Thymus (tissue), 11 donors: ENCODE results near the gene GPHN. TPM values are rescaled to one million over a fixed set of nuclear protein-coding genes. Genes with fewer than 3 reads are reported as not detected.
A peak's percentile ranks its signal among the peaks of the same experiment; 100 is the strongest.

Experiments used
- DNase-seq, 9 donors: peaks; one replicate each; pipeline ENCODE4 v3.0.0-alpha.2; 2013; ENCODE audit warnings: low spot score in 9 of 9, low read depth in 6 of 9, missing footprints in 1 of 9
- H3K27ac ChIP-seq, 2 donors: one replicate each; pipeline ENCODE4 v1.5.1; 2013; ENCODE audit warnings: control low read depth in 1 of 2, low read depth in 1 of 2, low read length in 1 of 2, mild to moderate bottlenecking in 1 of 2, moderate library complexity in 1 of 2
- H3K27me3 ChIP-seq, 2 donors: one replicate each; pipeline ENCODE4 v1.5.1; 2013; ENCODE audit warnings: low read length in 1 of 2; ENCODE audit not compliant: control insufficient read depth in 2 of 2, insufficient read depth in 1 of 2
- H3K36me3 ChIP-seq, 2 donors: one replicate each; pipeline ENCODE4 v1.5.1; 2013; ENCODE audit warnings: low read length in 1 of 2, mild to moderate bottlenecking in 1 of 2, moderate library complexity in 1 of 2; ENCODE audit not compliant: control insufficient read depth in 2 of 2, insufficient read depth in 2 of 2
- H3K4me1 ChIP-seq, 2 donors: one replicate each; pipeline ENCODE4 v1.5.1; 2013; ENCODE audit warnings: low read length in 2 of 2; ENCODE audit not compliant: control insufficient read depth in 2 of 2, insufficient read depth in 2 of 2
- H3K4me3 ChIP-seq, 2 donors: one replicate each; pipeline ENCODE4 v1.5.1; 2013; ENCODE audit warnings: low read length in 2 of 2, control low read depth in 1 of 2, mild to moderate bottlenecking in 1 of 2
- H3K9me3 ChIP-seq, 2 donors: one replicate each; pipeline ENCODE4 v1.5.1; 2013; ENCODE audit warnings: low read length in 1 of 2, mild to moderate bottlenecking in 1 of 2; ENCODE audit not compliant: control insufficient read depth in 2 of 2, insufficient read depth in 1 of 2
- WGBS: extraction: QIAGEN DNeasy Blood & Tissue Kit; methylation state at CpG from one replicate; pipeline ENCODE4 v1.1.7; 2013; 5-methylcytosine and 5-hydroxymethylcytosine counted together
- polyA plus RNA-seq: library from polyadenylated mRNA; stranded (reverse); fragments of 200-250 nt; gene quantifications from one replicate; pipeline ENCODE4 v1.2.3, GENCODE V29; 2013
- total RNA-seq: library from RNA; stranded (reverse); fragments of 120-200 nt; gene quantifications from one replicate; pipeline ENCODE4 v1.2.4, GENCODE V29; 2013
- donor health status: healthy.

Gene GPHN
- total and polyA plus RNA-seq, 2 donors = 11.6 to 28.4 TPM

DNA sequence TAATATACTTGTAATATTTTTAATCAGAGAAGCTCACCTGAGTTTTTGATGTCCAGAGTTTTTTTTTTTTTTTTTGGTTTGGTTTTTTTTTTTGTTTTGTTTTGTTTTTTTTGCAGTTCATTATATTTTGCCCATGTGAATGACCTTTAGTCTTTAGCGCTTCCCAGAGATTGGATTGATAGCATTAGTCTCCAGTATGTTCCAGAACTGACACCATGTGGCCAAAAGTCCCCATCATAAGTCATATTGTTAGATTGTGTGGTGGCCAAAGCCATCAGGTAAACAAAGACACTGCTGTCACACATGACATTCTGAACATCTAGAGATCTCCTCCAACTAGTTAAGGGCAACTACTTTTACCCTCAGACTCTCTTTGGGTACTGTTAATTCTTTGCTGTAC lies 408.5 kb downstream of the GPHN start:
- 100% methylated on average over 1 of the region's 1 CpG for WGBS
- no peaks in the 10 kb centered on the region for H3K36me3 ChIP-seq
- no peaks in the 10 kb centered on the region for H3K9me3 ChIP-seq
- H3K27ac ChIP-seq = no peak overlapping the region
- no peak overlapping the region for H3K4me3 ChIP-seq
- DNase-seq = no peak
- no peaks in the 10 kb centered on the region for H3K4me1 ChIP-seq
- no peaks in the 10 kb centered on the region for H3K27me3 ChIP-seq

DNA sequence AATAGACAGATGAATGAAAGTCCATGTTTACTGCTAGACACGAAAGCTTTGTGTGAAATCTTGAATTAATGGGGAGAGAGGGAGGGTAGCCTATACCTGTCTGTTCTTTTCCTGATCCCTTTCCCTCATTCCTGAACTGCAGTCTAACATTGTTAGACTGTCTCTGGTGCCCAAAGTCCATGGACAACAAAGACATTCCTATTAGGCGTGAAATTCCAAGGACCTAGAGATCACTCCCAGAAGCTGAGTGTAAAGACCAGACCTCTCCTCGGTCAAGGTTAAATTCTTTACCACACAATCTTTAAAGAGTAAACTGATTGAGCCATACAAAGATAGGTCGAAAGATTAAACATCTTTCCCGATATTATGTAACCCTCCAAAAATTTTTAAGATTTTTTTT lies 410.6 kb downstream of the GPHN start:
- H3K9me3 ChIP-seq = no peaks in the 10 kb centered on the region
- no peaks in the 10 kb centered on the region for H3K36me3 ChIP-seq
- H3K4me3 ChIP-seq = no peak overlapping the region
- DNase-seq = no peak
- H3K27me3 ChIP-seq = no peaks in the 10 kb centered on the region
- H3K27ac ChIP-seq = no peak overlapping the region
- WGBS = 97% methylated on average over 5 of the region's 5 CpGs
- H3K4me1 ChIP-seq = no peaks in the 10 kb centered on the region

GRCh38 chr14:66920196-66920595 lies 412.2 kb downstream of the GPHN start:
- DNase-seq = no peak
- 100% methylated on average over 1 of the region's 1 CpG for WGBS
- no peaks in the 10 kb centered on the region for H3K36me3 ChIP-seq
- H3K4me1 ChIP-seq = no peaks in the 10 kb centered on the region
- H3K9me3 ChIP-seq = no peaks in the 10 kb centered on the region
- H3K27me3 ChIP-seq = no peaks in the 10 kb centered on the region
- no peak overlapping the region for H3K4me3 ChIP-seq
- H3K27ac ChIP-seq = no peak overlapping the region

- H3K36me3 ChIP-seq = no peaks in the 10 kb centered on the region
Observed at GRCh38 chr14:66923251-66923650, 415.3 kb downstream of the GPHN start.

DNA sequence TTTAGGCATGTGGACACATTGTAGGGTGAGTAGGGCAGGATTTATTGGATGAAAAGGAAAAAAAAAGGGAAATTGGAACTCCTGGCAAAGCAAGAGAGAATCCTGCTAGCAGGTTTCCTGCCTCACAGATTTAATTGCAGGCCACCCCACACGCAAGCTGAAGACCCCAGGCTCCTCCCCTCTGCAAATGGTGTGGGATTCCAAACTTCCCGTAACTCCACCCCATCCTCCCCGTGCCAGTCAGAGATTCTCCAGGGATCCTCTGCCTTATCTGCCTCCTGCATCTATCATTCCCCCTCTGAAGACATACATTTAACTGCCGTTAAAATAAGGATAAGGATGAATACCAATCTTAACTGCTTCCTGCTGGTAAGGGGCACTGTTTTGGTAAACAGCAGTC lies 431.5 kb downstream of the GPHN start:
- WGBS = 92% methylated on average over 4 of the region's 4 CpGs
- no peaks in the 10 kb centered on the region for H3K9me3 ChIP-seq

More at GRCh38 chr14:66923251-66923650, 415.3 kb downstream of the GPHN start:
- Histone ChIP-seq H3K27ac (no peak overlapping the region), H3K4me3 (no peak overlapping the region), H3K9me3 (no peaks in the 10 kb centered on the region), H3K27me3 (no peaks in the 10 kb centered on the region), H3K4me1 (no peaks in the 10 kb centered on the region)
- DNase-seq = no peak
- WGBS = 97% methylated on average over 1 of the region's 1 CpG

GRCh38 chr14:66944872-66945271 lies 436.9 kb downstream of the GPHN start:
- 99% methylated on average over 5 of the region's 5 CpGs for WGBS
- peak in 4 of 9 donors; percentile 0 to 52 (median 4) for DNase-seq
- Histone ChIP-seq H3K9me3 (peaks cover 4 to 17% of the 10 kb centered on the region in 2 donors), H3K36me3 (no peaks in the 10 kb centered on the region), H3K27ac (no peak overlapping the region), H3K4me3 (no peak overlapping the region), H3K27me3 (no peaks in the 10 kb centered on the region), H3K4me1 (no peaks in the 10 kb centered on the region)

More for the DNA sequence above, 431.5 kb downstream of the GPHN start:
- H3K27me3 ChIP-seq = no peaks in the 10 kb centered on the region
- no peaks in the 10 kb centered on the region for H3K36me3 ChIP-seq
- no peak overlapping the region for H3K27ac ChIP-seq
- no peaks in the 10 kb centered on the region for H3K4me1 ChIP-seq
- H3K4me3 ChIP-seq = no peak overlapping the region
- no peak for DNase-seq

DNA sequence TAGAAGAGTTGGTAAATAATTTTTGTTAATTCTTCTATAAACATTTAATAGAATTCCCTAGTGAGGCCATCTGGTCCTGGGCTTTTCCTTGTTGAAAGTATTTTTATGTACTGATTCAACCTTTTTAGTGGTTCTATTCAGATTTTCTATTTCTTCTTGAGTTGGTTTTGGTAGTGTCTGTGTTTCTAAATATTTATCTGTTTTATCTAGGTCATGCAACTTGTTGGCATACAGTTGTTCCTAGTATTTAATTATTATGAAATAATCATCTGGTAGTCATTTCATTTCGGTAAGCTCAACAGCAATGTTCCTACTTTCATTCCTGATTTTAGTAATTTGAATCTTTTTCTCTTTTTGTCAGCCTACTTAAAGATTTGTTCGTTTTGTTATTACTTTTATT lies 447.2 kb downstream of the GPHN start:
- Histone ChIP-seq H3K27me3 (no peaks in the 10 kb centered on the region), H3K4me3 (no peak overlapping the region), H3K36me3 (no peaks in the 10 kb centered on the region), H3K27ac (no peak overlapping the region), H3K9me3 (peaks cover 0 to 3% of the 10 kb centered on the region in 2 donors), H3K4me1 (no peaks in the 10 kb centered on the region)
- WGBS = 94% methylated on average over 2 of the region's 2 CpGs
- DNase-seq = no peak

- no peak for DNase-seq
- WGBS = 79% methylated on average over 3 of the region's 3 CpGs
- Histone ChIP-seq H3K27ac (no peak overlapping the region), H3K9me3 (no peaks in the 10 kb centered on the region), H3K4me3 (no peak overlapping the region), H3K4me1 (no peaks in the 10 kb centered on the region), H3K27me3 (no peaks in the 10 kb centered on the region), H3K36me3 (no peaks in the 10 kb centered on the region)
Observed at GRCh38 chr14:66959437-66960050, 451.6 kb downstream of the GPHN start.

DNA sequence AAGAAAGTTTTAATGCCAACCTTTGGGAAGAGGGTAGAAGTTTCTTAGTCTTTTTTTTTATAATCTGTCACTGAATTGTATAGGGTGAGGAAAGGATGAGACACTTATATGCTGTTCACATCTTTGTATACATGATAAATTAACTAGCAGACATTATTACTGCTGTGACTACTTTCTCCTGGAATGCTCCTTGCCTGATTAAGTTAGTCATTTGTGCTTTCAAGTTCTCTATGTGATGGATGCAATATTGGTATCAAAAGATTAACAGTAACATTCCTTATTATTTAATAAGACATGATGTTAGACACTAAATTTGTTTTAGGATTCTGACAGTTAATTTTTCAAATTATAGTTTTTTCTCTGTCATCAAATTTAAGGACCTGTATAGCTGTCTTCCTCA lies 457.9 kb downstream of the GPHN start:
- Histone ChIP-seq H3K4me1 (no peaks in the 10 kb centered on the region), H3K27me3 (no peaks in the 10 kb centered on the region), H3K9me3 (no peaks in the 10 kb centered on the region), H3K36me3 (no peaks in the 10 kb centered on the region), H3K4me3 (no peak overlapping the region), H3K27ac (no peak overlapping the region)
- DNase-seq = no peak
